Measurements from ENCODE around the gene SERPINA4.

Gene SERPINA4

DNA sequence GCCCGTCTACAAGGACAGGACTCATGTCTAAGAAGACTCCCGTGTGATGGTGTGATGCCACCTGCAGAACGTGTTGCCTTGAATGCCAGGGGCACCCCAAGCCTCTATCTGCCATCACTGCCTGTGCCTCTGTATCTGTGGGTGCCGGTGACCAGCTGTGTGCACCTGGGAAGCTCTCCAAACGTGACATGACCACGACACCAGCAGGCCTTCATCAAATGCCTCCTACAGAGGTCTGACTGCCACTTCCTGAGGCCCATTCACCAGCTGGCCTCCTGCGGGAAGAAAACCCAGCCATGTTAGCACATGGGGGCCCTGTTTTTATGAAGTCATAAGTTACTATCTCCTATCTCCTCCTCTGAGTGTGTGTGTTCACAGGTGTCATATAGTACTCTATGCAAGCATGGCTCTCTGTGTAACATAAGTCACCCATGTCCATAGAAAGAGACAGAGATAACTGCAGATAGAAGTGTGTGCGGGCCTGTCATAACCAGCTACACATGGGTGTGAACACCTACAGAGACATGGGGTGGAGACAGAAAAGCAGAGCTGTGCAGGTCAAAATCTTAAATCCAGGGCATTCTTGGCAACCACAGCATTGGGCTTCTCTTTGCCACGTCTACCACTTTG, 18.3 kb upstream of the SERPINA4 start:
- DNase-seq = no peak

DNA sequence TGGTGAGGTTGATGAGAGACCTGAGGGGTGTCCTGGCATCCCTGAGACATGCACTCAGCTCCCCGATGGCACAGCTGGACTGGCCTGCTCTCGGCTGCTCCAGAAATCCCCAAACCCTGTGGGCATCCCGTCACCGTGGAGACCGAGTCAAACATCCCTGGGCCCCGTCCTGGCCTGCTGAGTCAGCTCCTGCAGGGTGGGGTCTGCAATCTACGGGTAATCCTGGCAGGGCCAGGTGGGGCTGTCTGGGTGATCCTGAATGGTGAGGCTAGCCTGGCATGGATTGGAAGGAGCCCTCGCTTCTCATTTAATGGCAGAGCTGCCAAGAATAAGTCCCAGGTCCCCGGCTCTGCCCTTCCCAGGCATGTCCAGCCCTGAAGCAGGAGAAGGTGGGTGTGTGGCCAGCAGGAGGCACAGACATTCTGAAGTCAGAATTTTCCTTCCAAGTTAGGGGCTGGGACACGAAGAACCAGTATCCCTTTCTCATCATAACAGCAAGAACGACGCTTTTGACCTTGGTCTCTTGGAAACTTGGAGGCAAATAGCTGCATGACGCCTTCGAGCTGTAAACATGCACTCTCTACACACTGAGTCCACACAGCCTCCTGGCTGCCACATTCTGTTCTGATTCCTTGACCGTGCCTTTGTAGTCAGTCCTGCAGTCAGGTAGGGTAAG, 17.7 kb upstream of the SERPINA4 start:
- no peak for DNase-seq

DNA sequence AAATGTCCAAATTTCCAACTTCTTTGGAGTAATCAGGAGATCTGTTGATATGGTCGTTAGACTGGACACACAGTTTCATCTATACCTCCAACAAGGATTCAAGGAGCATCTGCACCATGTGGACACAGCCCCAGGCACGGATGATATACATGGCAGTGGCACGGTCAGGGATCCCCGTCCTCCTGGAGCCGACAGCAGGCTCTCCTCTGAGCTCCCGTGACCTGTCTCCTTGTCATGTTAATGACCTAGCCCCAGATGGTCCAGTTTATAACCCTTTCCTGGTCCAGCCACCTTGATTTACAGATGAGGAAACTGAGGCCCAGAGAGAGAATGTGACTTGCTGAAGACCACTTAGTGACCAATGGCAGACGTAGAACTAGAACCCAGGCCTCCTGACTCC, 16.5 kb upstream of the SERPINA4 start:
- DNase-seq = no peak

DNA sequence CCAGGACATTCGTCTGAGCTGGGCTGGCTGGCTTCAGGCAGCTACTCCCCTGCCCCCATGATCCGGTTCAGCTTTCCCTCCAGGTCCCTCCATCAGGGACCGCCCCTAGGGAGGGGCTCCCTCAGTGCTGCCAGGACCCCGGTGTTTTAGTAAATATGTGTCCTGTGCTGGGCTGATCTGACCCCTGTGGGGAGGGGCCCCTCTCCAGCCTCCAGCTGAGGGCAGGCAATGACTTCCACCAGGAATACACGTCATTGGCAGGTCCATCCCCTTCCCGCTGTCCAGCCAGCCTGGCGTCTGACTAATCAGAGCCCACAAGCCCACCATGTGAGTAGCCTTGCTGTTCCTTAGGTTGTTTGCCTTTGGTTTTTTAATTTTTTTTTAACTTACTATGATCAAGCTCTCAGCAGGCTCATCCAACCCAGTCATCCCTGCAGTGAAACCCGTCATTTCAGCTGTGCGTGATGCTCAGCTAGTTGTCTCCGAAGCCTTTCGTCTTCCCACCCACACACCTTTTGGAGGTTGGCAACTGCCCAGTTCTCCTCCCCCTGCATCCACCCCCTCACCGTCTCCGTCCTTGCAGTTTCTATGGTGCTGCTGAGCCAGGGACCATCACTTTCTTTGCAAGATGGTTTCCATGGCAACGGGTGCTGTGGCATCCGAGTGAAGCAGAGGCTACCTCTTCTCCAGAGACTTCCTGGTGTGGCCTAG, 16.0 kb upstream of the SERPINA4 start:
- DNase-seq = no peak

DNA sequence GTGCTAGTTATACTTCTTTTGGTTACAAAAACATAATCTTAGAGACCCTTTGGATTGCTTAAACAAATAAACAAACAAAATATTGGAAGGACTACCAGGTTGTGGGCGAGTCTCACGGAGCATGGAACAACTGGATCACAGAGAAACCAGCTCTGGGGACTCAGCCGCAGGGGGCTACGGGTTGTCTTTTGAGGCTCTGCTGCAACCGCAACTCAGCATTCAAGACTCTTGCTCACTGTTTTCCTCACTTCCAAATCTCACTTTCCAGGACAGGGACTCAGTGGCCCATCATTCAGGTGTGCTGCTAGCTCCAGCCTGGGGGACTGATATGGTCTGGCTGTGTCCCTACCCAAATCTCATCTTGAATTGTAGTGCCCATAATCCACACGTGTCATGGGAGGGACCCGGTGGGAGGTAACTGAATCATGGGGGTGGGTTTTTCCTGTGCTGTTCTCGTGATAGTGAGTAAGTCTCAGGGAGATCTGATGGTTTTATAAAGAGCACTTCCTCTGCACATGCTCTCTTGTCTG, 14.0 kb upstream of the SERPINA4 start:
- DNase-seq = no peak

DNA sequence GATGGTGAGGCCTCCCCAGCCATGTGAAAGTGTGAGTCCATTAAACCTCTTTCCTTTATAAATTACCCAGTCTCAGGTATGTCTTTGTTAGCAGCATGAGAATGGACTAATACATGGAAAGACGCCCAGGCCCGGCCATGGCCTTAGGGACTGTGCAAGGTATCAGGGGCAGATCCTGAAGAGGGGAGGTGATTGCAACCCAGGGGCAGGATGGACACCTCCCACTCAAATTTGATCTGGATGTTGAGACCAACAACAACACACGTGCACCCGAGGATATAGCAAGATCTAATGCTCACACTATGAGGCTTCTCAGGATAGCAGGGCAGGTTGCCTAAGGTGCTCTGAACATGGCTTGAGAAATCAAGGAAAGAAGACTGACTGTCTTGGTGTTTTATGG, 13.5 kb upstream of the SERPINA4 start:
- no peak for DNase-seq

DNA sequence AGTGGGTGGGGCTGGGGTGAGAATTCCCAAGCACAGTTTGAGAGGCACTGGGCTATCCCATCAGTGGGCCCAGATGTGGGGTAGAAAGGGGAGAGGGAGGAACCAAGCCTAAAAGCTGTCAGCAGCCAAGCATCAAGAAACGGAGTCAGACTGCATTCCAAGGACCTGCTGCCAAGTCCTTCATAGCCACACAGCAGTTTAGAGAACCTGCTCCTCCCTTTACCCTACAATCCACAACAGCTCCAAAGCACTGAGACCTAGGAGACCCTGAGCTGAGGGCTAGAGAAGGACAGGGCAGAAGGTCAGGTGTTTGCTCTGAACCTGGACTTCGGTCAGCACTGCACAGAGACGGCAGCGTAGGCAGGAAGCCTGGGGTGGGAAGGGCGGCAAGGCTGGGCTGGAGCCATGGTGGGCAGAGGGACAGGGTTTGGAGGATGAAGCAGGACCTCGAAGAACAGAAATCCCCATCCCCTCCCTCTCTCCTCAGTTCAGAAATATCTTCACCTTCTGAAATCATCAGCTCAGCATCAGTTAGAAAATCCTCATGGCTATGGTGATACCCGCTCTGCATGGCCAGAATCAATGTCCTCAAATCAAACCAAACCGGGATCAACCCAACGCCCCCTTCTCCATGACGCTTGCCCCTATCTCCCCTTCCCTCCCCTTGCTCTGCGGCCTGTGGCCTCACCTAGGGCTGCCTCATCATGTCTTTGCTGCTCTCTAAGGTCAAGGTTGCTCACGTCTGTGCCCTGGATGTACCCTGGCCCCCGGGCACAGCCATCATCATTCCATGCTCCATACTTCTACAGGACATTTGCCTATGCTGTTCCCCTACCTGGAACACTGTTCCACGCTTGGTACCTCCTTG, 12.9 kb upstream of the SERPINA4 start:
- DNase-seq = no peak

DNA sequence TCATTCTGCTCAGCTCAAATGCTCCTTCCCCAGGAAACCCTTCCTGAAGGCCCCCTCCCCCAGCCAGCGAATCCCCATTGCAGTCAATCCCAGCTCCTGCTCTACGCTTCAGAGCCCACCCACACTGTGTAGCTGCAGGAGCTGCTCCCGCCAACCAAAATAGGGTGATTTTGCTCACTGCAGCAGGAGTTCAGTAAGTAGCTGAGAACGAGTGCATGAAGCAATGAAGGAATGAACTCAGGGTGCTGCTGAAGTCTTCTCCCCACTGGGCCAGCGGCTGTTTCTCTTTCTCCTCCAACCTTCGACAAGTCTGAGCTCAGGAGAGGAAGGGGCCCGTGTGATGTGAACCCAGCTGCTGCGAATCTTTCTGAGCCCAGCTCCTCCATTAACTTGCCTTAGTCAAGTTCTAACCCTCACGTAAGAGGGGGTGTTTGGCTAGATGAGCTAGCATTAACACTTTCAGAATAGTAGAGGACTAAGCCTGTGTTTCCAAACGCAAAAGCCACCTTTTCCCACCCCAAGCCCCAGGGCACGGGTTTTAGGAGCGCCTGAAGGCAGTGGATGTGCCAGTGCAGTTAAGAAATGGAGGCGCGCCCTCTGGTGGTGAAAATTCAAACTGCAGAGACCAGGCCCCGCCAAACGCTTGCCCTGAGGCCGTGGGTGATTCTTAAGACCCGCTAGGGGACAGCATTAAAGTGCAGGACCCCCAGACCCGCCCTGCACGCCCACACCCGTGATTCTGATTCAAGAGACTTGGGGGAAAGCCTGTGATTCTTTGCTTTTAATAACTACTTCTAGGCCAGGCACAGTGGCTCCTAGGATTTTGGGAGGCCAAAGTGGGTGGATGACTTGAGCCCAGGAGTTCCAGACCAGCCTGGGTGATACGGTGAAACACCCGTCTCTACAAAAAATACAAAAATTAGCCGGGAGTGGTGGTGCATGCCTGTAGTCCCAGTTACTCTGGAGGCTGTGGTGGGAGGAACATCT, 11.9 kb upstream of the SERPINA4 start:
- peak; percentile 29 for DNase-seq

DNA sequence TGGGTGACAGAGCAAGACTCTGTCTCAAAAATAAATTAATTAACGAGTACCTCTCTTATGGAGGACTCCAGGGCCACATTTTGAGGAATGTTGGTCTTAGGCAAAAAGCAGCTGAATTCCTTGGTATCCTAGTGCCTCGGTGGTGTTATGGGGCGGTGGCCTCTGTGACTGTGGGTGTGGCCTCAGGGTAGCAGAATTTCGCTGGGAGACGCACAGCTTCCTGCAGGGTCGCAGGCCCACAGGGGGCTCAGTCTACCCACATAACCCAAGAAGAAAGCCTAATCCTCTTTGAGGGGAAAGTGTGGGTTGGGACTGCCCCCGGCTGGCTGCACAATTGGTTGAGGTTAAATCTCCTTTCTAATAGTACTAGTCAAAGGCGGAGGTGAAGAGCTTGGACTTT, 11.2 kb upstream of the SERPINA4 start:
- DNase-seq = no peak

DNA sequence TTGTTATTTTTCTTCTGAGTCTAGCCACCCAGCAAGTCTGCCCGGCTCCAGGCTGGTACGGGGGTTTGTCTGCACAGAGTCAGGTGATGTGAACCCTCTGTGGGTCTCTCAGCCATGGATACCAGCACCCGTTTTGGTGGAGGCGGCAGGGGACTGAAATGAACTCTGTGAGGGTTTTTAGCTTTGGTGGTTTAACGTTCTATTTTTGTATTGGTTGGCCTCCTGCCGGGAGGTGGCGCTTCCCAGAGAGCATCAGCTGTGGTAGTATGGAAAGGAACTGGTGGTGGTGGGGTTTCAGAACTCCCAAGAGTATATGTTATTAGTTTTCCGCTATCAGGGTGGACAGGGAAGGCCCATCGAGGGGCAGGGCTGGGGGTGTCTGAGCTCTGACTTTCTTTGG, 5.3 kb upstream of the SERPINA4 start:
- no peak for DNase-seq

DNA sequence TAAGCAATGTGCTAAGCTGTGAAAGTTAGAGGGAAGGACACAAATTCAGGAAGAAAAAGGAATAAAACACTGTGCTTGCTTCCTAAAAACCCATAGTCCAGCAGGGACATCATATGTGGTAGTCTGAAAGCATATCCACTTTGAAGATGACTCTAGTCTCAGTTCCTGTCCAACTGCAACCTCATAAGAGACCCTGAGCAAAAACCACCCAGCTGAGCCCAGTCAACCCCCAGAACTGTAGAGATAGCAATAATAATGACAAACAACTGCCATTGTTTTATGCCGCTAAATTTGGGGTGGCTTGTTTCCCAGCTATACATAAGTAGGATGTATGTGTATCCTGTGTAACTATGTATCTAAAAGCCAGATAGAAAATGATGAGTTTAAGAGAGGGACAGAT, 3.9 kb upstream of the SERPINA4 start:
- no peak for DNase-seq

DNA sequence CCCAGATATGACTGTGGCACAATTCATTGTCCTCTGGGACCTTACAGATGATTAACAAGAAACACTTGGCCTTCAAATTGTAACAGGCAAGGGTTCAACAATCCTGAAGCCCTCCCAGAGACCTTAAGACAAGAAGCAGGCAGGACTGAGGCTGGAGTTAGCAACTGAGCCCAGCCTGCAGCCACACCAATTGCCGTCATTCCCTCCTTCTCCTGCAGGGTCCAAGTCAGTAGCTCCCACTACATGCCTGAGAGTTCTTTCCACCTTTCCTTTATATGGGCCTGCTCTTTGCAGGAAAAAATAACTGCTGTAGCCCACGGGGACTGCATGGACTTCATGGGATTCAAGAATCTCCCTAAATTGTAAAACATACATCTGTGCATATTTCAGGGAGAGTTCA, 2.4 kb upstream of the SERPINA4 start:
- no peak for DNase-seq

DNA sequence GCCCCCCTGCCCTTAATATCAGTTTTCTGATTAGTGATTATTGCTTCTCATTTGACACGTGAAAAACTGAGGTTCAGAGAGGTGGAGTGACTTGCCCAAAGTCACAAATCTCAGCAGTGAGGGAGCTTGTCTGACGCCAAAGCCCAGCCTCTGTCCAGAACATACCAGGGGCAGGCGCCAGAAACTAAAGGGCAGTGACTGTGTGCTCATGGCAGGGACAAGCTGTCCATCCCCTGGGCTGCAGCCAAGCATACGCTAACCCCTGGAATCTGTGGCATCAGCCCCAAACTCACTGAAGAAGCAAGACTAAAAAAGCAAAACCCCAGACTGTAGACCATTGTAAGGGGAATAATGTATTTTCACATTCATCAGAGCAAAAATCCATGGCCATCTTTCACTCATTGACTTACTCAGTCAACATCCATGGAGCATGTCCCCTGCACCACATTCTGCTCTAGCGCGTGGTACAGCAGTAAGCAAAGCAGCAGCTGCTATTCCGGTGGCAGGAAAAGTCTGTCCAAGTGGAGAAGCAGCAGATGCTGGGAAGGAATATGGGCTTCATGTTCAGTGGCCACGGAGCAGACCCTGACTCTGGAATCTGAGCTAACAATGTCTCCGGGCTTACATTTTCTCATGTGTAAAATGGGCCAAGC, 1.5 kb upstream of the SERPINA4 start:
- DNase-seq = no peak

DNA sequence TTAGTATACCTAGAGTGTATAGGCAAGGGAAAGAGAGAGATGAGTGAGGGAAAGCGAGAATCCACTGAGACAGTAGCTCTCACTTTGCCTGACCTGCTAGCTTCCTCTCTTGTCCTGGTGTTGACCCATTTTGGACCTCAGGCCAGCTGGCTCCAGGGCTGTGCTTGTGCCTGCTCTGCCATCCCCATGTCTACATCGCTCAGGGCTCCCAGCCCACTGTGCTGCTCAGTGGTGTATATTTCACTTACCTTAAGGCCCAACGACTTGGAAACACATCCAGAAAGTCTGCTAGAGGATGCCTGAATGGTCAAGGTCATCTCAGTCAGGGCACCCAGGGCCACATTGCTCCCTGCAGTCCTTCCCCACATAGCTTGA, 964 bp upstream of the SERPINA4 start:
- DNase-seq = no peak

DNA sequence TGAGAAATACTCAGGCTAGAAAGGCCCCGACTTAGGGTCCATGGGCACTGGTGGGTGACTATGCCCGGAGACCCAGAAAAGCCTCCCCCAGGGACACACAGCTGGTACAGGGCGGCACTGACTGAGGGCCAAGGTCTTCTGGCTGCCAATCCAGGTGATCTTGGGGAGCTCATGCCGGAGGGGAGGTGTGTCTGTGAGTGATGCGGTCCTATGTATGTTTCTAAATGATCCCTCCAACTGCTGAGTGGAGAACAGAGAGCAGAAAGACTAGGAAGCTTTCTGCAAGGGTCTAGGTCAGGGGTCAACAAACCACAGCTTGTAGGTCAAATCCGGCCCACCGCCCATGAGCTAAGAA, 391 bp downstream of the SERPINA4 start:
- DNase-seq = no peak

DNA sequence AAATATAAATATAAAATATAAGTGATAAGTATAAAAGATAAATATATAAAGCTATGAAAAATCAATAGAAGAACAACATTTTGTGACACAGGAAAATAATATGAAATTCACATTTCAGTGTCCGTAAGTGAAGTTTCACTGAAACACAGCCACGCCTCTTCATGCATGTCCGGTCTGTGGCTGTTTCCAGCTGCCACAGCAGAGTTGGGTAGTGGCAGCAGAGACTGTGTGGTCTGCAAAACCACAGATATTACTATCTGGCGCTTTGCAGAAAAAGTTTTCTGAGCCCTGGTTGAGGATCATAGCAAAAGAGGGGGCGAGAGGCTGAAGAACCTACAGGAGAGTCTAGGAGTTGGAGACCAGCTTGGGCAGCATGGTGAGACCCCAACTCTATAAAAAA, 780 bp downstream of the SERPINA4 start:
- DNase-seq = no peak

DNA sequence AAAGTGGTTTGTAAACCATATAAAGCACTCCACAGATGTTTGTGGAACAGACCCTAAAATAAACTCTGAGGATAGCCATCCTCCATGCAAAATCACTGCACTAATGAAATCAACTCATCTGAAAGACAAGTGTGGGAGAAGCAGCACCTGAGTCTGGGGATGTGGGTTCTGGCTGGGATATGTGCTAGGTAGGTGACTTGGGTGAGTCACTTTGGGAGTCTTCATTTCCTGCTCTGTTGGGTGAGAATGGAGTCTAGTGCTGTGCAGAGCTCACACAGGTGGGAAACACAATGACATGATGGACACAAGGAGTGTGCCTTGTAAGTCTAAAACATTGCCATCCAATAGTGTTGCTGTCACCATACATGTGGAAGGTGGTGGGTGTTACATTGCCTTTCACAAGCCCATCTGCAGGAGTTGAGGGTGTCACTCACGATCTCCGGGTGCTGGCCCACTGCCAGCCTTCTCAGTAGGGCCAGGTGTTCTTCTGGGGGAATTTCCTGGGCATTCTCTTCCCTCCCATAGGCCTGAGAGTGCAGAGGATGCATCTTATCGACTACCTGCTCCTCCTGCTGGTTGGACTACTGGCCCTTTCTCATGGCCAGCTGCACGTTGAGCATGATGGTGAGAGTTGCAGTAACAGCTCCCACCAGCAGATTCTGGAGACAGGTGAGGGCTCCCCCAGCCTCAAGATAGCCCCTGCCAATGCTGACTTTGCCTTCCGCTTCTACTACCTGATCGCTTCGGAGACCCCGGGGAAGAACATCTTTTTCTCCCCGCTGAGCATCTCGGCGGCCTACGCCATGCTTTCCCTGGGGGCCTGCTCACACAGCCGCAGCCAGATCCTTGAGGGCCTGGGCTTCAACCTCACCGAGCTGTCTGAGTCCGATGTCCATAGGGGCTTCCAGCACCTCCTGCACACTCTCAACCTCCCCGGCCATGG, 2.0 kb downstream of the SERPINA4 start:
- no peak for DNase-seq

DNA sequence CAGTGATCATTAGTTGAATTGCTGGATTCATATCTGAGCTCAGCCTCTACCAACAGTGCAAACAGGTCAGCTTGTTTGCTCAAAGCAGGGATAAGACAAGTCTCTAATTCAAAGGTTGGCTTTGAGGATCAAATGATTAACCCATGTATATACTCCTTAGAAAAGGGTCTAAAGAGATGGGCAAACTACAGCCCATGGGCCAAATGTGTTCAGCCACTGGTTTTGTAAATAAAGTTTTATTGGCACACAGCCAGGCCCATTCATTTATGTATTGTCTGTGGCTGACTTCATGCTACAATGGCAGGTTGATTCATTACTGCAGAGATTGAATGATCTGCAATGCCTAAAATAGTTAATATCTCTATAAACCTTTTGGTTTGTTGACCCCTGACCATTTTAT, 3.1 kb downstream of the SERPINA4 start:
- DNase-seq = no peak

DNA sequence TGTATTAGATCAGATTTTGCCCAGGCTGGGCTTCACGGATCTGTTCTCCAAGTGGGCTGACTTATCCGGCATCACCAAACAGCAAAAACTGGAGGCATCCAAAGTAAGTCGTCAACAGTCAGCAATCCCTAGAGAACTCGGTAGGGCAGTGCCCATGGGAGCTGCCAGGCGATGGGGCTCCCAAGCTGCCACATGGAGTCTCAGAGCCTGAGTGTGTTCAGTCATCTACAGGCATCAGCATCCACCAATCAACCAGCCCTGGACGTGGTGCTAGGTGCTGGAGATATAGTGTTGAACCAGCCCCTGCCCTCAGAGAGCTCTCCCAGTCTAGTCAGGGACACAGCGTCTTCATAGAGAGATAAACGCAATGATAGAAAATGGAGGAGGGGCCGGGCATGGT, 6.9 kb downstream of the SERPINA4 start:
- DNase-seq = no peak

DNA sequence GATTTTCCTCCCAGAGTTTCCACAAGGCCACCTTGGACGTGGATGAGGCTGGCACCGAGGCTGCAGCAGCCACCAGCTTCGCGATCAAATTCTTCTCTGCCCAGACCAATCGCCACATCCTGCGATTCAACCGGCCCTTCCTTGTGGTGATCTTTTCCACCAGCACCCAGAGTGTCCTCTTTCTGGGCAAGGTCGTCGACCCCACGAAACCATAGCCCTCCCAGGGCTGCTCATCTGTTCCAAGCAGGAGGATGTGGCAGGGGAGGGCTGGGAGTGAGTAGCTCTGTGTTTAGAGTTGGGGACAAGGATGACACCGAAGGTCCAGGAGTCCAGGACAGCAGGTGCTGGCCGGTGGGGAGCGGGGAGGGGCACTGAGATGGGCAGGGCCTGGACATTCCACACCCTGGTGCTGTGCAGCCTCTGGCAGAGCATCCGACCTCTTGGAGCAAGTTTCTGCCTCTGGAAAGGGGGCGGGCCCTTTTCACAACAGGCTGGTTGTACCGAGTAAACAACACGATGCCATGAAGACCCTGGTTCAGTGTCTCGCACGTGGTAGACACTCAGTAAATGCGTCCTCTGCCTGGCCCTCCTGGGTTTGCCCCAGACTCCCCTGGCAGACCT, 8.2 kb downstream of the SERPINA4 start:
- DNase-seq = no peak

All from NCI-H774 (cell line).